ENCODE measurements around the gene ELAC2. TPM values are rescaled to one million over a fixed set of nuclear protein-coding genes. Genes with fewer than 3 reads are reported as not detected.

Gene ELAC2
- total RNA-seq, 1 donor from 2014 or later = 41.0 TPM

GRCh38 chr17:13027246-13027645 lies 9.4 kb upstream of the ELAC2 start:
- DNase-seq (no peak), ATAC-seq (no peak)
- Histone ChIP-seq H3K4me3 (no peak overlapping the region), H3K4me1 (peaks cover 7% of the 10 kb centered on the region), H3K27ac (no peak overlapping the region), H3K27me3 (ENCODE audit: low read depth) (no peaks in the 10 kb centered on the region), H3K36me3 (no peaks in the 10 kb centered on the region), H3K9me3 (no peaks in the 10 kb centered on the region)
- TF ChIP-seq CTCF (IDR thresholded peaks at IDR 0.05) = no peak
- intact Hi-C loops (cut with DNase I) = no loop called here

- H3K27ac ChIP-seq = no peak overlapping the region
- ATAC-seq = no peak
- no peaks in the 10 kb centered on the region for H3K27me3 ChIP-seq (ENCODE audit: low read depth)
- H3K36me3 ChIP-seq = no peaks in the 10 kb centered on the region
- intact Hi-C loops (cut with DNase I) = no loop called here
- peaks cover 7% of the 10 kb centered on the region for H3K4me1 ChIP-seq
- no peaks in the 10 kb centered on the region for H3K9me3 ChIP-seq
- no peak overlapping the region for H3K4me3 ChIP-seq
- DNase-seq = no peak
- TF ChIP-seq CTCF (IDR thresholded peaks at IDR 0.05) = no peak
Measured at GRCh38 chr17:13025687-13026086, 7.9 kb upstream of the ELAC2 start.

- TF ChIP-seq CTCF (IDR thresholded peaks at IDR 0.05) = no peak
- no peaks in the 10 kb centered on the region for H3K36me3 ChIP-seq
- ATAC-seq (peak in 1 of 2 donors; percentile 31), DNase-seq (no peak)
- no peak overlapping the region for H3K27ac ChIP-seq
- H3K4me3 ChIP-seq = no peak overlapping the region
- H3K9me3 ChIP-seq = no peaks in the 10 kb centered on the region
- peaks cover 7% of the 10 kb centered on the region for H3K4me1 ChIP-seq
- intact Hi-C loops (cut with DNase I) = no loop called here
- H3K27me3 ChIP-seq (ENCODE audit: low read depth) = no peaks in the 10 kb centered on the region
Measured at GRCh38 chr17:13025258-13025627, 7.4 kb upstream of the ELAC2 start.

GRCh38 chr17:13024526-13025257 lies 6.9 kb upstream of the ELAC2 start:
- TF ChIP-seq CTCF (IDR thresholded peaks at IDR 0.05) = peak; percentile 95
- no peak overlapping the region for H3K27ac ChIP-seq
- H3K27me3 ChIP-seq (ENCODE audit: low read depth) = no peaks in the 10 kb centered on the region
- no peaks in the 10 kb centered on the region for H3K9me3 ChIP-seq
- intact Hi-C loops (cut with DNase I) = no loop called here
- DNase-seq (peak; percentile 77), ATAC-seq (peak; percentile 94 to 95)
- H3K4me3 ChIP-seq = peak overlapping the region; percentile 38
- peaks cover 7% of the 10 kb centered on the region for H3K4me1 ChIP-seq
- H3K36me3 ChIP-seq = no peaks in the 10 kb centered on the region

- H3K9me3 ChIP-seq = no peaks in the 10 kb centered on the region
- peaks cover 7% of the 10 kb centered on the region for H3K4me1 ChIP-seq
- no peak for TF ChIP-seq CTCF (IDR thresholded peaks at IDR 0.05)
- DNase-seq (no peak), ATAC-seq (no peak)
- H3K27me3 ChIP-seq (ENCODE audit: low read depth) = no peaks in the 10 kb centered on the region
- intact Hi-C loops (cut with DNase I) = no loop called here
- H3K27ac ChIP-seq = no peak overlapping the region
- no peaks in the 10 kb centered on the region for H3K36me3 ChIP-seq
- H3K4me3 ChIP-seq = no peak overlapping the region
Measured at GRCh38 chr17:13024016-13024415, 6.2 kb upstream of the ELAC2 start.
